K562 (cell line): ENCODE results near the gene SLC22A23. TPM values are rescaled to one million over a fixed set of nuclear protein-coding genes. Genes with fewer than 3 reads are reported as not detected.

Source experiments
- ATF3 ChIP-seq, 2 experiments: fragments of 450-650 bp in 1 of 2; sonication (generic) in 1 of 2; formaldehyde crosslinking in 1 of 2; IDR thresholded peaks in 1 of 2; conservative IDR thresholded peaks in 1 of 2; 2 replicates each; pipeline versions ENCODE4 v1.6.1 to v1.8.1; 2016 to 2023; ENCODE audit warnings: mild to moderate bottlenecking in 2 of 2, moderate library complexity in 2 of 2, inconsistent platforms in 1 of 2, missing genetic modification reagents in 1 of 2
- ETS2 ChIP-seq: IDR thresholded peaks from 2 replicates; pipeline ENCODE4 v1.6.1; 2016; ENCODE audit warnings: borderline replicate concordance, missing genetic modification characterization, mild to moderate bottlenecking, moderate library complexity, missing compliant biosample characterization; ENCODE audit not compliant: poor library complexity, severe bottlenecking
- GTF2A2 ChIP-seq: IDR thresholded peaks from 2 replicates; pipeline ENCODE4 v1.6.1; 2016; ENCODE audit warnings: mild to moderate bottlenecking, missing genetic modification characterization, missing compliant biosample characterization
- GTF2B ChIP-seq: IDR thresholded peaks from 2 replicates; pipeline ENCODE4 v1.6.1; 2011; ENCODE audit not compliant: insufficient read length; ENCODE audit errors: extremely low read depth
- NFIC ChIP-seq: fragments of 450-650 bp; IDR thresholded peaks from 2 replicates; pipeline ENCODE4 v1.6.1; 2017; ENCODE audit warnings: mild to moderate bottlenecking, inconsistent platforms
- NR2C1 ChIP-seq, 2 experiments: fragments of 450-650 bp; IDR thresholded peaks; 2 replicates each; pipeline ENCODE4 v1.6.1; 2017; ENCODE audit warnings: mild to moderate bottlenecking in 2 of 2, antibody characterized with exemption in 1 of 2, inconsistent platforms in 1 of 2, missing compliant biosample characterization in 1 of 2, missing genetic modification characterization in 1 of 2
- PHB ChIP-seq: fragments of 250-450 bp; sonication (Bioruptor Pico); IDR thresholded peaks from 2 replicates; pipeline ENCODE4 v1.5.0; 2021
- PHTF2 ChIP-seq: fragments of 250-450 bp; sonication (Bioruptor Pico); IDR thresholded peaks from 2 replicates; pipeline ENCODE4 v1.5.0; 2021; ENCODE audit warnings: mild to moderate bottlenecking
- RBBP5 ChIP-seq: fragments of 200-600 bp; sonication (generic); IDR thresholded peaks from 2 replicates; pipeline ENCODE4 v1.6.1; 2012; ENCODE audit warnings: borderline replicate concordance, mild to moderate bottlenecking, low read length, control low read depth, inconsistent platforms; ENCODE audit not compliant: insufficient read depth, poor library complexity, severe bottlenecking
- SOX6 ChIP-seq: fragments of 450-650 bp; IDR thresholded peaks from 2 replicates; pipeline ENCODE4 v1.6.1; 2014; ENCODE audit warnings: mild to moderate bottlenecking
- TBP ChIP-seq: optimal IDR thresholded peaks from 2 replicates; pipeline ENCODE3; 2011; ENCODE audit warnings: low read depth, low read length, improper control_type of control experiment
- THRA ChIP-seq: fragments of 450-650 bp; IDR thresholded peaks from 2 replicates; pipeline ENCODE4 v1.6.1; 2017; ENCODE audit warnings: mild to moderate bottlenecking, moderate library complexity
- WHSC1 ChIP-seq: IDR thresholded peaks from one replicate; pipeline ENCODE4 v1.6.1; 2012; ENCODE audit warnings: low read length, control low read depth, inconsistent platforms
- ZNF23 ChIP-seq: fragments of 250-450 bp; sonication (Bioruptor Pico); IDR thresholded peaks from 2 replicates; pipeline ENCODE4 v1.4.0; 2020; ENCODE audit warnings: mild to moderate bottlenecking
- ZNF511 ChIP-seq: sonication (generic); formaldehyde crosslinking; IDR thresholded peaks from 2 replicates; pipeline ENCODE4 v1.8.0; 2022; ENCODE audit warnings: mild to moderate bottlenecking, missing genetic modification reagents
- ZNF589 ChIP-seq: fragments of 200-800 bp; sonication (Bioruptor generic); IDR thresholded peaks from 2 replicates; pipeline ENCODE4 v1.6.1; 2016; ENCODE audit warnings: low read depth, missing genetic modification characterization, missing compliant biosample characterization
- ZNF75A ChIP-seq: fragments of 450-650 bp; formaldehyde crosslinking; IDR thresholded peaks from 2 replicates; pipeline ENCODE4 v1.4.0; 2020; ENCODE audit warnings: mild to moderate bottlenecking
- ZNF764 ChIP-seq: fragments of 250-450 bp; sonication (Bioruptor Pico); IDR thresholded peaks from 2 replicates; pipeline ENCODE4 v1.4.0; 2020; ENCODE audit warnings: low read depth, mild to moderate bottlenecking, moderate library complexity
- polyA plus RNA-seq, 8 experiments: library from polyadenylated mRNA; depleted of rRNA in 4 of 8; stranded (reverse) in 5 of 8; unstranded in 3 of 8; fragments of >200 nt; fragmentation: Nextera tagmentation in 2 of 8; fragmentation: Illumina TruSeq in 1 of 8; extraction: Ambion mirVana in 2 of 8; extraction: Trizol in 1 of 8; gene quantifications; 2 replicates each; pipeline versions ENCODE4 v1.2.1 to v1.2.3, GENCODE V29; 2011 to 2014; ENCODE audit warnings: inconsistent platforms in 1 of 8, missing spikeins in 1 of 8
- total RNA-seq, 7 experiments: library from RNA; depleted of rRNA in 6 of 7; stranded (reverse); fragments of >200 nt in 6 of 7; fragmentation: Illumina TruSeq in 2 of 7; extraction: Trizol in 2 of 7; gene quantifications; 2 replicates each; pipeline versions ENCODE4 v1.2.1 to v1.2.3, GENCODE V29; 2011 to 2021; ENCODE audit warnings: low replicate concordance in 1 of 7
- TF ChIP-seq, protein P1 (sequence below): fragments of 450-650 bp; IDR thresholded peaks from 2 replicates; pipeline ENCODE4 v1.6.1; 2016; ENCODE audit warnings: low read depth, mild to moderate bottlenecking, moderate library complexity
- TF ChIP-seq, protein P2 (sequence below): fragments of 450-650 bp; formaldehyde crosslinking; IDR thresholded peaks from 2 replicates; pipeline ENCODE4 v1.4.0; 2020; ENCODE audit warnings: mild to moderate bottlenecking, moderate library complexity

SLC22A23 gene
- total and polyA plus RNA-seq, 9 of the 15 experiments (the other 6 are each of a cell fraction or from before 2014, with no cell fraction given), result 0.30 to 8.7 (median 2.5) TPM

GRCh38 chr6:3421791-3422434 lies 34.9 kb downstream of the SLC22A23 start (continued):
- TF ChIP-seq PHTF2 (no peak), GTF2B (no peak), ETS2 (tag) (no peak), ZNF764 (no peak), GTF2A2 (no peak), ZNF511 (CRISPR knock-in tag) (no peak), ZNF23 (no peak), ATF3 (IDR thresholded peaks at IDR 0.05) (peak; percentile 72), ATF3 (CRISPR knock-in tag; conservative IDR thresholded peaks at IDR 0.05) (0 out of 2 replicates have a peak, but pooled peaks have one; percentile 54), TBP (no peak), WHSC1 (no peak), NFIC (no peak), RBBP5 (no peak), SOX6 (peak; percentile 75), ZNF589 (CRISPR knock-in tag) (no peak), NR2C1 (IDR thresholded peaks at IDR 0.05) (no peak), NR2C1 (tag; IDR thresholded peaks at IDR 0.05) (no peak), THRA (no peak), PHB (CRISPR knock-in tag) (no peak), ZNF75A (CRISPR knock-in tag) (no peak)
- TF ChIP-seq, protein P1, sequence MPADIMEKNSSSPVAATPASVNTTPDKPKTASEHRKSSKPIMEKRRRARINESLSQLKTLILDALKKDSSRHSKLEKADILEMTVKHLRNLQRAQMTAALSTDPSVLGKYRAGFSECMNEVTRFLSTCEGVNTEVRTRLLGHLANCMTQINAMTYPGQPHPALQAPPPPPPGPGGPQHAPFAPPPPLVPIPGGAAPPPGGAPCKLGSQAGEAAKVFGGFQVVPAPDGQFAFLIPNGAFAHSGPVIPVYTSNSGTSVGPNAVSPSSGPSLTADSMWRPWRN, result no peak
- TF ChIP-seq, protein P2, sequence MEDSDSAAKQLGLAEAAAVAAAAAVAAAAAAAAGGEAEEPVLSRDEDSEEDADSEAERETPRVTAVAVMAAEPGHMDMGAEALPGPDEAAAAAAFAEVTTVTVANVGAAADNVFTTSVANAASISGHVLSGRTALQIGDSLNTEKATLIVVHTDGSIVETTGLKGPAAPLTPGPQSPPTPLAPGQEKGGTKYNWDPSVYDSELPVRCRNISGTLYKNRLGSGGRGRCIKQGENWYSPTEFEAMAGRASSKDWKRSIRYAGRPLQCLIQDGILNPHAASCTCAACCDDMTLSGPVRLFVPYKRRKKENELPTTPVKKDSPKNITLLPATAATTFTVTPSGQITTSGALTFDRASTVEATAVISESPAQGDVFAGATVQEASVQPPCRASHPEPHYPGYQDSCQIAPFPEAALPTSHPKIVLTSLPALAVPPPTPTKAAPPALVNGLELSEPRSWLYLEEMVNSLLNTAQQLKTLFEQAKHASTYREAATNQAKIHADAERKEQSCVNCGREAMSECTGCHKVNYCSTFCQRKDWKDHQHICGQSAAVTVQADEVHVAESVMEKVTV, result no peak
